GM12892 (cell line): Measurements from ENCODE around the gene AHDC1.

Experiments used
- POLR2A ChIP-seq: IDR thresholded peaks from 2 replicates; pipeline ENCODE4 v1.6.1; 2011; ENCODE audit warnings: low read depth, low read length, control low read depth
- POLR2AphosphoS5 ChIP-seq: IDR thresholded peaks from 2 replicates; pipeline ENCODE4 v1.6.1; 2011; ENCODE audit warnings: low read depth, low read length, control low read depth
- TAF1 ChIP-seq: IDR thresholded peaks from 2 replicates; pipeline ENCODE4 v1.6.1; 2011; ENCODE audit warnings: low read depth, mild to moderate bottlenecking, control low read depth, low read length, borderline replicate concordance

- TF ChIP-seq POLR2A (no peak), POLR2AphosphoS5 (no peak), TAF1 (no peak)
Measured at GRCh38 chr1:27530192-27530591, 73.8 kb downstream of the AHDC1 start.
